Small intestine (tissue), 7 donors: ENCODE measurements around the gene BAIAP2. TPM values are rescaled to one million over a fixed set of nuclear protein-coding genes. Genes with fewer than 3 reads are reported as not detected.
A peak's percentile ranks its signal among the peaks of the same experiment; 100 is the strongest.

ENCODE experiments used
- DNase-seq, 2 donors: peaks; one replicate each; pipeline versions ENCODE4 v3.0.0 to v3.0.0-alpha.2; 2013
- FAIRE-seq: peaks from 2 replicates; lab custom pipeline; 2012; peaks lifted over from hg19 to GRCh38; lab: Jason Lieb, UNC
- H3K27ac ChIP-seq, 3 donors: one replicate each; pipeline ENCODE4 v1.5.1; 2013; ENCODE audit warnings: low read length in 2 of 3, mild to moderate bottlenecking in 2 of 3, control low read depth in 1 of 3, inconsistent platforms in 1 of 3, low read depth in 1 of 3, moderate library complexity in 1 of 3
- H3K27me3 ChIP-seq, 3 donors: one replicate each; pipeline ENCODE4 v1.6.1; 2013; ENCODE audit warnings: low read length in 3 of 3, inconsistent platforms in 1 of 3; ENCODE audit not compliant: control insufficient read depth in 3 of 3, insufficient read depth in 3 of 3
- H3K36me3 ChIP-seq, 3 donors: one replicate each; pipeline ENCODE4 v1.6.1; 2013; ENCODE audit warnings: low read length in 3 of 3, inconsistent platforms in 1 of 3, low read depth in 1 of 3, mild to moderate bottlenecking in 1 of 3, moderate library complexity in 1 of 3; ENCODE audit not compliant: control insufficient read depth in 3 of 3, insufficient read depth in 2 of 3
- H3K4me1 ChIP-seq, 3 donors: one replicate each; pipeline ENCODE4 v1.6.1; 2013; ENCODE audit warnings: low read length in 2 of 3, inconsistent platforms in 1 of 3, low read depth in 1 of 3, mild to moderate bottlenecking in 1 of 3, moderate library complexity in 1 of 3; ENCODE audit not compliant: control insufficient read depth in 3 of 3, insufficient read depth in 2 of 3
- H3K4me3 ChIP-seq, 3 donors: one replicate each; pipeline ENCODE4 v1.5.1; 2013; ENCODE audit warnings: low read length in 3 of 3, control low read depth in 1 of 3, inconsistent platforms in 1 of 3, low read depth in 1 of 3, mild to moderate bottlenecking in 1 of 3, moderate library complexity in 1 of 3
- H3K9me3 ChIP-seq, 2 donors: one replicate each; pipeline ENCODE4 v1.6.1; 2013; ENCODE audit warnings: low read depth in 1 of 2, low read length in 1 of 2; ENCODE audit not compliant: control insufficient read depth in 2 of 2, insufficient read depth in 1 of 2
- WGBS, 3 donors: extraction: QIAGEN DNeasy Blood & Tissue Kit; methylation state at CpG; one replicate each; pipeline ENCODE4 v1.1.7; 2013; 5-methylcytosine and 5-hydroxymethylcytosine counted together
- polyA plus RNA-seq, 4 donors: library from polyadenylated mRNA; stranded (reverse) in 3 of 4; unstranded in 1 of 4; fragments of 200-250 nt in 3 of 4; fragments of 120-200 nt in 1 of 4; gene quantifications; one replicate each; pipeline versions ENCODE4 v1.2.1 to v1.2.3, GENCODE V29; 2013
- donor health status: healthy with polysubstance abuse.
- donor health status: control.
- donor health status: control.
- donor health status: Bipolar disorder and iron deficiency.
- donor health status: healthy.

Gene BAIAP2
- polyA plus RNA-seq, 4 donors: 1.8 to 14.5 (median 7.5) TPM

DNA sequence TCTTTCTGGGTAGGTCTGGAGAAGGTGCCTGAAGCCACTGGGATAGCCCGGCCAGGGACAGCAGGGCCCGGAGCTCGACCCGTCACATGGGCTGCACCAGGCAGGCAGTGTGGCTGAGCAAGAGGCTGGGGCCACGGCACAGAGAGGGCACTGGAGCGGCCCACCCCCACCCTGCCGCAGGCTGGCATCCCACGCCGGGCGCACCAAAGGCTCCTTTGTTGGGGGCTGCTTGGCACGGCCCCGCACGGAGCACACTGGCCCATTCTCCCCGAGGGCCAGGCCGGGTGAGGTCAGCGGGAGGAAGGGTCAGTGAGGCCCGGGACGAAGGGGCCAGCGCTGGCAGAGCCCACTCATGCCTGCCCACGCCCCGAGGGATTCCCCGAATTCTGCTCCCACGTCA lies 93.8 kb downstream of the BAIAP2 start:
- H3K4me1 ChIP-seq: peaks cover 0 to 31% (median 0%) of the 10 kb centered on the region in 3 donors
- FAIRE-seq: no peak
- H3K9me3 ChIP-seq: no peaks in the 10 kb centered on the region
- peaks cover 0 to 69% (median 2%) of the 10 kb centered on the region in 3 donors for H3K36me3 ChIP-seq
- WGBS, 3 donors: 86 to 91% (median 91%) methylated on average over 23 of the region's 23 CpGs
- H3K27me3 ChIP-seq: no peaks in the 10 kb centered on the region
- H3K4me3 ChIP-seq: no peak overlapping the region
- DNase-seq: no peak
- H3K27ac ChIP-seq: no peak overlapping the region

DNA sequence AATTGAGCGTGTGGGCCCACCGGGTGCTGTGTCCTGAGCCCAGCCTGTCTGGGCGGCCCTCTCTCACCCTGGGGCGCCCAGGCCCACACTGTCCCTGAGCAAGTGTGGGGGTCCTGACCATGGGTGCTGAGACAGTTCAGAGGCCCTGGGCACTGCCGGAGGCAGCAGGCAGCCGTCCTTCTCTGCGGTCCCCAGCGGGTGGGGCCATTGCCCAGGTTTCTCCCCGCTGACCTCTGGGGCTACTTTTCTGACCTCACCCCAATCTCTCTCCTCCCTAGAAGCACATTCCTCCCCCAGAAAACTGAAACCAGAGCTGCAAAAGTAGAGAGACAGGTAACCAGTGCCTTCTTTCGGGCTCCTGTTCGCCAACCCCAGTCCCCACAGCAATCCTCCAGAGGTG lies 94.3 kb downstream of the BAIAP2 start:
- Histone ChIP-seq H3K36me3 (peaks cover 0 to 64% (median 2%) of the 10 kb centered on the region in 3 donors), H3K27me3 (no peaks in the 10 kb centered on the region), H3K27ac (no peak overlapping the region), H3K4me3 (peak overlapping the region in 2 of 3 donors; percentile 69 to 74), H3K4me1 (peaks cover 0 to 37% (median 0%) of the 10 kb centered on the region in 3 donors), H3K9me3 (no peaks in the 10 kb centered on the region)
- DNase-seq (no peak), FAIRE-seq (no peak)
- 84 to 87% (median 86%) methylated on average over 8 to 11 of the region's 11 CpGs for WGBS, 3 donors

DNA sequence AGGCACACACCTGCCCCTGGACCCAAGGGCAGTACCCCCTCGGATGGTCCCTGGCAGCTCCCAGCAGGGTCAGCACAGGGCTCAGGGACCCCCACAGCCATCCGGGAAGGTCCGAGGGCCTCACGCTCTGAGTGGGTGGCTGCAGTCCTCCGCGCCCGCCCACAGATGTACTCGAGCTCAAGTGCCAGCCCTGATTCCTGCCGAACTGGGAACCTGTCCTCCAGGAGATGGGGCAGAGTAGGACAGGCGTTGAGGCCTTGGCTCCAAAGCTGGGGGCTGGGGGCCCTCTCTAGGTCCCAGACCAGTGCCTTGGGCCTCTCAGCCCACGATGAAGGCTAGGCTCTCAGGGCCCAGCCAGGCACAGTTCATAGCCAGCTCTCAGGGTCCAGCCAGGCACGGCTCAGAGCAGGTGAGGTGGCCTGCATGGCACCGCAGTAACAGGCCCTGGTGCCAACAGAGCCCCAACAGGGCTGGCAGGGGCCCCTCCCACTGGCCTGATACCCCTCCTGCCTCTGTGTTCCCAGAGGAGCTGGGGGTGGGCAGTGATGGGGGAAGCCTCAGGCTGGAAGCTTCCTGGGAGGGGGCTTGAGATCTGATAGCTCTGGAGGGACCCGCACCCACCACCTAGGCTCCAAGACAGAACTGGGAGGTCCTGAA lies 94.9 kb downstream of the BAIAP2 start:
- Histone ChIP-seq H3K27ac (peak overlapping the region in 2 of 3 donors; percentile 57 to 97), H3K27me3 (no peaks in the 10 kb centered on the region), H3K4me1 (peaks cover 0 to 38% (median 0%) of the 10 kb centered on the region in 3 donors), H3K4me3 (peak overlapping the region in 2 of 3 donors; percentile 69 to 74), H3K9me3 (no peaks in the 10 kb centered on the region), H3K36me3 (peaks cover 0 to 58% (median 2%) of the 10 kb centered on the region in 3 donors)
- 65 to 75% (median 67%) methylated on average over 14 of the region's 14 CpGs for WGBS, 3 donors
- DNase-seq: no peak
- no peak for FAIRE-seq

- DNase-seq (peak; percentile 89 to 91), FAIRE-seq (no peak)
- Histone ChIP-seq H3K27ac (peak overlapping the region; percentile 91 to 98 (median 97)), H3K36me3 (peaks cover 0 to 53% (median 2%) of the 10 kb centered on the region in 3 donors), H3K4me1 (peaks cover 0 to 38% (median 0%) of the 10 kb centered on the region in 3 donors), H3K9me3 (no peaks in the 10 kb centered on the region), H3K4me3 (peak overlapping the region in 2 of 3 donors; percentile 69 to 74), H3K27me3 (no peaks in the 10 kb centered on the region)
- WGBS, 3 donors: 19 to 61% (median 38%) methylated on average over 37 to 41 of the region's 41 CpGs
These were observed 95.7 kb downstream of the BAIAP2 start for GRCh38 chr17:81130385-81131361.

GRCh38 chr17:81131486-81132196 lies 96.7 kb downstream of the BAIAP2 start:
- H3K27ac ChIP-seq: peak overlapping the region; percentile 91 to 99 (median 97)
- H3K9me3 ChIP-seq: no peaks in the 10 kb centered on the region
- DNase-seq: peak; percentile 96 to 98

DNA sequence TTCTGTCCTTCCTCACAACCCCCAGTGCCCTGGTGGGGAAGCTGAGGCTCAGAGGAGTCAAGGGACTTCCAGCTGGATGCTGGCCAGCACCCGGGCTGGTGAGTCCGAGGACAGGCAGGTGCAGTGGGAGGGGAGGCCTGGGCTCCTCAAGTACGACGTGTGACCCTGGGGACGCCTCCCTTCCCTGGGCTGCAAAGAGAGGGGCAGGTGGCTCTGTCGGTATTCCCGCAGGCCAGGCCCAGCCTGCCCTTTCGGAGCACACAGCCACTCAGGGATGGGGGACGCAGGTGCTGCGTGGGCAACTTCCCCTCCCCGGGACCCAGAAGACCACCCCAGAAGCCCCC lies 97.2 kb downstream of the BAIAP2 start:
- no peaks in the 10 kb centered on the region for H3K27me3 ChIP-seq
- 15 to 60% (median 24%) methylated on average over 10 to 11 of the region's 11 CpGs for WGBS, 3 donors
- no peaks in the 10 kb centered on the region for H3K9me3 ChIP-seq
- peaks cover 0 to 45% (median 2%) of the 10 kb centered on the region in 3 donors for H3K36me3 ChIP-seq
- H3K4me1 ChIP-seq: peaks cover 0 to 38% (median 0%) of the 10 kb centered on the region in 3 donors
- peak overlapping the region; percentile 83 to 99 (median 97) for H3K27ac ChIP-seq
- DNase-seq: no peak
- H3K4me3 ChIP-seq: peak overlapping the region in 2 of 3 donors; percentile 48 to 74
- no peak for FAIRE-seq

More at GRCh38 chr17:81131486-81132196, 96.7 kb downstream of the BAIAP2 start:
- Histone ChIP-seq H3K4me3 (peak overlapping the region in 2 of 3 donors; percentile 69 to 74), H3K27me3 (no peaks in the 10 kb centered on the region), H3K4me1 (peaks cover 0 to 38% (median 0%) of the 10 kb centered on the region in 3 donors), H3K36me3 (peaks cover 0 to 49% (median 2%) of the 10 kb centered on the region in 3 donors)
- no peak for FAIRE-seq
- 5 to 60% (median 44%) methylated on average over 13 to 14 of the region's 14 CpGs for WGBS, 3 donors

GRCh38 chr17:81132770-81133723 lies 98.1 kb downstream of the BAIAP2 start:
- FAIRE-seq (no peak), DNase-seq (peak; percentile 80 to 94)
- Histone ChIP-seq H3K4me1 (peaks cover 0 to 38% (median 0%) of the 10 kb centered on the region in 3 donors), H3K27ac (peak overlapping the region; percentile 83 to 99 (median 97)), H3K4me3 (peak overlapping the region in 2 of 3 donors; percentile 48 to 74), H3K36me3 (peaks cover 0 to 36% (median under 1%) of the 10 kb centered on the region in 3 donors), H3K9me3 (no peaks in the 10 kb centered on the region), H3K27me3 (no peaks in the 10 kb centered on the region)
- 28 to 68% (median 42%) methylated on average over 21 to 22 of the region's 22 CpGs for WGBS, 3 donors
